GM23338 (cell line): ENCODE data around the gene FRAS1. TPM values are rescaled to one million over a fixed set of nuclear protein-coding genes. Genes with fewer than 3 reads are reported as not detected.
A peak's percentile ranks its signal among the peaks of the same experiment; 100 is the strongest.

Source experiments
- ATAC-seq: fragments of 200-7000 bp; cut with Tn5 transposase; 3 replicates; pipeline ENCODE4 v1.9.1; 2020
- DNase-seq: peaks from one replicate; pipeline ENCODE4 v3.0.0-alpha.2; 2015; ENCODE audit warnings: low spot score
- H2AFZ ChIP-seq: fragments of 200-600 bp; sonication (generic); 2 replicates; pipeline ENCODE4 v1.8.0; 2016; ENCODE audit warnings: antibody characterized with exemption, mild to moderate bottlenecking, moderate library complexity
- H3F3A ChIP-seq: fragments of 200-600 bp; sonication (generic); replicated peaks from 2 replicates; pipeline ENCODE4 v1.8.0; 2017; ENCODE audit warnings: antibody characterized with exemption, mixed run types, low read depth
- H3K27ac ChIP-seq: fragments of 200-600 bp; sonication (generic); 2 replicates; pipeline ENCODE4 v1.6.1; 2016; ENCODE audit warnings: low read depth
- H3K27me3 ChIP-seq: fragments of 200-600 bp; sonication (generic); 2 replicates; pipeline ENCODE4 v1.8.0; 2016; ENCODE audit warnings: mild to moderate bottlenecking, mixed run types, moderate library complexity; ENCODE audit not compliant: insufficient read depth
- H3K36me3 ChIP-seq: fragments of 200-600 bp; sonication (generic); 2 replicates; pipeline ENCODE4 v1.8.0; 2016; ENCODE audit warnings: mild to moderate bottlenecking; ENCODE audit not compliant: insufficient read depth
- H3K4me1 ChIP-seq: fragments of 200-600 bp; sonication (generic); 2 replicates; pipeline ENCODE4 v1.8.0; 2016; ENCODE audit warnings: mild to moderate bottlenecking, moderate library complexity; ENCODE audit not compliant: insufficient read depth
- H3K4me2 ChIP-seq: fragments of 200-600 bp; sonication (generic); 2 replicates; pipeline ENCODE4 v1.7.1; 2017; ENCODE audit warnings: mixed run types
- H3K4me3 ChIP-seq: fragments of 200-600 bp; sonication (generic); 2 replicates; pipeline ENCODE4 v1.6.1; 2016; ENCODE audit warnings: mixed run types
- H3K79me2 ChIP-seq: fragments of 200-600 bp; sonication (generic); replicated peaks from 2 replicates; pipeline ENCODE4 v1.8.0; 2017; ENCODE audit warnings: mild to moderate bottlenecking; ENCODE audit not compliant: insufficient read depth
- H3K9me2 ChIP-seq: fragments of 200-600 bp; sonication (generic); 2 replicates; pipeline ENCODE4 v1.8.0; 2017; ENCODE audit not compliant: insufficient read depth
- H4K20me1 ChIP-seq: fragments of 200-600 bp; sonication (generic); replicated peaks from 2 replicates; pipeline ENCODE4 v1.8.0; 2017; ENCODE audit warnings: mild to moderate bottlenecking; ENCODE audit not compliant: insufficient read depth
- H3K27ac Mint-ChIP-seq: 2 replicates; pipeline ENCODE4 v1.8.0; 2020; ENCODE audit warnings: inconsistent platforms, mild to moderate bottlenecking, moderate library complexity, mixed read lengths
- H3K27me3 Mint-ChIP-seq: 3 replicates; pipeline ENCODE4 v1.8.0; 2022; ENCODE audit warnings: low read depth, mild to moderate bottlenecking, moderate library complexity, mixed read lengths, inconsistent platforms; ENCODE audit not compliant: insufficient read depth, poor library complexity
- H3K36me3 Mint-ChIP-seq: 3 replicates; pipeline ENCODE4 v1.8.0; 2021; ENCODE audit warnings: low read depth, mild to moderate bottlenecking, inconsistent platforms, moderate library complexity, mixed read lengths
- H3K4me1 Mint-ChIP-seq: 3 replicates; pipeline ENCODE4 v1.8.0; 2020; ENCODE audit warnings: mild to moderate bottlenecking, inconsistent platforms, mixed read lengths
- H3K4me3 Mint-ChIP-seq: 3 replicates; pipeline ENCODE4 v1.8.0; 2021; ENCODE audit warnings: moderate library complexity, mild to moderate bottlenecking, inconsistent platforms, mixed read lengths
- H3K9me3 Mint-ChIP-seq: 3 replicates; pipeline ENCODE4 v1.8.0; 2020; ENCODE audit warnings: moderate library complexity, mild to moderate bottlenecking, inconsistent platforms, mixed read lengths
- CREB1 ChIP-seq: fragments of 250-450 bp; sonication (Bioruptor Pico); IDR thresholded peaks from 2 replicates; pipeline ENCODE4 v1.5.0; 2020; ENCODE audit warnings: low read depth, mild to moderate bottlenecking, moderate library complexity
- EZH2 ChIP-seq: fragments of 200-600 bp; sonication (generic); IDR thresholded peaks from one replicate; pipeline ENCODE4 v1.8.0; 2017; ENCODE audit warnings: antibody characterized with exemption, mild to moderate bottlenecking, low read depth; ENCODE audit not compliant: unreplicated experiment
- EZH2phosphoT487 ChIP-seq: fragments of 200-600 bp; sonication (generic); IDR thresholded peaks from one replicate; pipeline ENCODE4 v1.8.1; 2018; ENCODE audit warnings: antibody characterized with exemption; ENCODE audit not compliant: unreplicated experiment
- JUNB ChIP-seq: IDR thresholded peaks from one replicate; pipeline ENCODE4 v1.6.1; 2016; ENCODE audit warnings: antibody characterized with exemption; ENCODE audit not compliant: unreplicated experiment
- NANOG ChIP-seq: IDR thresholded peaks from 2 replicates; pipeline ENCODE4 v1.6.1; 2016; ENCODE audit warnings: antibody characterized with exemption, borderline replicate concordance
- POLR2AphosphoS5 ChIP-seq: IDR thresholded peaks from 2 replicates; pipeline ENCODE4 v1.6.1; 2016; ENCODE audit warnings: antibody characterized with exemption, low read depth
- STAT1 ChIP-seq: IDR thresholded peaks from one replicate; pipeline ENCODE4 v1.6.1; 2016; ENCODE audit warnings: antibody characterized with exemption; ENCODE audit not compliant: unreplicated experiment
- ZNF114 ChIP-seq: fragments of 250-450 bp; sonication (Bioruptor Pico); IDR thresholded peaks from 2 replicates; pipeline ENCODE4 v1.5.0; 2020; ENCODE audit warnings: mild to moderate bottlenecking, moderate library complexity
- ZNF331 ChIP-seq: fragments of 250-450 bp; sonication (Bioruptor Pico); IDR thresholded peaks from 2 replicates; pipeline ENCODE4 v1.5.0; 2020; ENCODE audit warnings: low read depth, mild to moderate bottlenecking, moderate library complexity
- polyA plus RNA-seq: library from polyadenylated mRNA; unstranded; fragments of >200 nt; fragmentation: Nextera tagmentation; extraction: Ambion mirVana; gene quantifications from 2 replicates; pipeline ENCODE4 v1.2.1, GENCODE V29; 2016
- total RNA-seq: library from RNA; depleted of rRNA; stranded (reverse); fragments of >200 nt; shearing (Covaris generic); gene quantifications from 2 replicates; pipeline ENCODE4 v1.2.3, GENCODE V29; 2014
- TF ChIP-seq, protein P1 (sequence below), 2 experiments: fragments of 200-600 bp in 1 of 2; sonication (generic) in 1 of 2; conservative IDR thresholded peaks; 2 replicates each; pipeline versions ENCODE4 v1.5.1 to v1.6.1; 2016 to 2017; ENCODE audit warnings: antibody characterized with exemption in 2 of 2, low read depth in 2 of 2, mild to moderate bottlenecking in 2 of 2, moderate library complexity in 1 of 2
- TF ChIP-seq, protein P2 (sequence below): fragments of 250-450 bp; sonication (Bioruptor Pico); IDR thresholded peaks from 2 replicates; pipeline ENCODE4 v1.5.0; 2020; ENCODE audit warnings: mild to moderate bottlenecking, moderate library complexity
- TF ChIP-seq, protein P3 (sequence below): IDR thresholded peaks from 2 replicates; pipeline ENCODE4 v1.6.1; 2016; ENCODE audit warnings: antibody characterized with exemption
- TF ChIP-seq, protein P4 (sequence below): IDR thresholded peaks from one replicate; pipeline ENCODE4 v1.6.1; 2018; ENCODE audit warnings: antibody characterized with exemption; ENCODE audit not compliant: unreplicated experiment

Gene FRAS1
- total and polyA plus RNA-seq, 2 experiments from 2014 or later, result 12.4 to 108 TPM

DNA sequence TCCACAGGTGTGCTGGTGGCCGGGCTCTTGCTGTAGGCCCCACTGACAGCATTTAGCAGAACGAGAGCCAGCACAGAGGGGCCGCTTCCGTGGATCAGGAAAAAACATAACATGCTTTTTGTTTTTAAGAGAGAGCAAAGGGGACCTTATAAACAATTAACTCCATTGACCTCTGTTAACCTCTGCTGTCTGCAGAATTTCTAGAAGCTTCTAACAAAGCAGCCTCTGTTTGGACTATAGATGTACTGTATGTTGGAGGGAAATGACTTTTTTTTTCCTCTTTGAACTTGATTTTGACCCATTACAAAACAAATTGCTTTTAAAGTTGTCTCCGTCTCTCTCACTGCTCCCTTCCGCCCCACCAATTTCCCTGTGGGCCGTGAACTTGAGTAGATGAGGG lies 210.7 kb downstream of the FRAS1 start:
- H3K79me2 ChIP-seq, result no peaks in the 10 kb centered on the region; the same call in 1 of the 2 replicates
- TF ChIP-seq EZH2 (no peak), POLR2AphosphoS5 (no peak), ZNF331 (CRISPR knock-in tag) (no peak), CREB1 (CRISPR knock-in tag) (no peak), NANOG (no peak), EZH2phosphoT487 (no peak), STAT1 (no peak), JUNB (no peak), ZNF114 (no peak)
- TF ChIP-seq, protein P1, sequence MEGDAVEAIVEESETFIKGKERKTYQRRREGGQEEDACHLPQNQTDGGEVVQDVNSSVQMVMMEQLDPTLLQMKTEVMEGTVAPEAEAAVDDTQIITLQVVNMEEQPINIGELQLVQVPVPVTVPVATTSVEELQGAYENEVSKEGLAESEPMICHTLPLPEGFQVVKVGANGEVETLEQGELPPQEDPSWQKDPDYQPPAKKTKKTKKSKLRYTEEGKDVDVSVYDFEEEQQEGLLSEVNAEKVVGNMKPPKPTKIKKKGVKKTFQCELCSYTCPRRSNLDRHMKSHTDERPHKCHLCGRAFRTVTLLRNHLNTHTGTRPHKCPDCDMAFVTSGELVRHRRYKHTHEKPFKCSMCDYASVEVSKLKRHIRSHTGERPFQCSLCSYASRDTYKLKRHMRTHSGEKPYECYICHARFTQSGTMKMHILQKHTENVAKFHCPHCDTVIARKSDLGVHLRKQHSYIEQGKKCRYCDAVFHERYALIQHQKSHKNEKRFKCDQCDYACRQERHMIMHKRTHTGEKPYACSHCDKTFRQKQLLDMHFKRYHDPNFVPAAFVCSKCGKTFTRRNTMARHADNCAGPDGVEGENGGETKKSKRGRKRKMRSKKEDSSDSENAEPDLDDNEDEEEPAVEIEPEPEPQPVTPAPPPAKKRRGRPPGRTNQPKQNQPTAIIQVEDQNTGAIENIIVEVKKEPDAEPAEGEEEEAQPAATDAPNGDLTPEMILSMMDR (conservative IDR thresholded peaks at IDR 0.05; ENCODE audit: low read depth in 2 of 2), result no peak
- TF ChIP-seq, protein P2, sequence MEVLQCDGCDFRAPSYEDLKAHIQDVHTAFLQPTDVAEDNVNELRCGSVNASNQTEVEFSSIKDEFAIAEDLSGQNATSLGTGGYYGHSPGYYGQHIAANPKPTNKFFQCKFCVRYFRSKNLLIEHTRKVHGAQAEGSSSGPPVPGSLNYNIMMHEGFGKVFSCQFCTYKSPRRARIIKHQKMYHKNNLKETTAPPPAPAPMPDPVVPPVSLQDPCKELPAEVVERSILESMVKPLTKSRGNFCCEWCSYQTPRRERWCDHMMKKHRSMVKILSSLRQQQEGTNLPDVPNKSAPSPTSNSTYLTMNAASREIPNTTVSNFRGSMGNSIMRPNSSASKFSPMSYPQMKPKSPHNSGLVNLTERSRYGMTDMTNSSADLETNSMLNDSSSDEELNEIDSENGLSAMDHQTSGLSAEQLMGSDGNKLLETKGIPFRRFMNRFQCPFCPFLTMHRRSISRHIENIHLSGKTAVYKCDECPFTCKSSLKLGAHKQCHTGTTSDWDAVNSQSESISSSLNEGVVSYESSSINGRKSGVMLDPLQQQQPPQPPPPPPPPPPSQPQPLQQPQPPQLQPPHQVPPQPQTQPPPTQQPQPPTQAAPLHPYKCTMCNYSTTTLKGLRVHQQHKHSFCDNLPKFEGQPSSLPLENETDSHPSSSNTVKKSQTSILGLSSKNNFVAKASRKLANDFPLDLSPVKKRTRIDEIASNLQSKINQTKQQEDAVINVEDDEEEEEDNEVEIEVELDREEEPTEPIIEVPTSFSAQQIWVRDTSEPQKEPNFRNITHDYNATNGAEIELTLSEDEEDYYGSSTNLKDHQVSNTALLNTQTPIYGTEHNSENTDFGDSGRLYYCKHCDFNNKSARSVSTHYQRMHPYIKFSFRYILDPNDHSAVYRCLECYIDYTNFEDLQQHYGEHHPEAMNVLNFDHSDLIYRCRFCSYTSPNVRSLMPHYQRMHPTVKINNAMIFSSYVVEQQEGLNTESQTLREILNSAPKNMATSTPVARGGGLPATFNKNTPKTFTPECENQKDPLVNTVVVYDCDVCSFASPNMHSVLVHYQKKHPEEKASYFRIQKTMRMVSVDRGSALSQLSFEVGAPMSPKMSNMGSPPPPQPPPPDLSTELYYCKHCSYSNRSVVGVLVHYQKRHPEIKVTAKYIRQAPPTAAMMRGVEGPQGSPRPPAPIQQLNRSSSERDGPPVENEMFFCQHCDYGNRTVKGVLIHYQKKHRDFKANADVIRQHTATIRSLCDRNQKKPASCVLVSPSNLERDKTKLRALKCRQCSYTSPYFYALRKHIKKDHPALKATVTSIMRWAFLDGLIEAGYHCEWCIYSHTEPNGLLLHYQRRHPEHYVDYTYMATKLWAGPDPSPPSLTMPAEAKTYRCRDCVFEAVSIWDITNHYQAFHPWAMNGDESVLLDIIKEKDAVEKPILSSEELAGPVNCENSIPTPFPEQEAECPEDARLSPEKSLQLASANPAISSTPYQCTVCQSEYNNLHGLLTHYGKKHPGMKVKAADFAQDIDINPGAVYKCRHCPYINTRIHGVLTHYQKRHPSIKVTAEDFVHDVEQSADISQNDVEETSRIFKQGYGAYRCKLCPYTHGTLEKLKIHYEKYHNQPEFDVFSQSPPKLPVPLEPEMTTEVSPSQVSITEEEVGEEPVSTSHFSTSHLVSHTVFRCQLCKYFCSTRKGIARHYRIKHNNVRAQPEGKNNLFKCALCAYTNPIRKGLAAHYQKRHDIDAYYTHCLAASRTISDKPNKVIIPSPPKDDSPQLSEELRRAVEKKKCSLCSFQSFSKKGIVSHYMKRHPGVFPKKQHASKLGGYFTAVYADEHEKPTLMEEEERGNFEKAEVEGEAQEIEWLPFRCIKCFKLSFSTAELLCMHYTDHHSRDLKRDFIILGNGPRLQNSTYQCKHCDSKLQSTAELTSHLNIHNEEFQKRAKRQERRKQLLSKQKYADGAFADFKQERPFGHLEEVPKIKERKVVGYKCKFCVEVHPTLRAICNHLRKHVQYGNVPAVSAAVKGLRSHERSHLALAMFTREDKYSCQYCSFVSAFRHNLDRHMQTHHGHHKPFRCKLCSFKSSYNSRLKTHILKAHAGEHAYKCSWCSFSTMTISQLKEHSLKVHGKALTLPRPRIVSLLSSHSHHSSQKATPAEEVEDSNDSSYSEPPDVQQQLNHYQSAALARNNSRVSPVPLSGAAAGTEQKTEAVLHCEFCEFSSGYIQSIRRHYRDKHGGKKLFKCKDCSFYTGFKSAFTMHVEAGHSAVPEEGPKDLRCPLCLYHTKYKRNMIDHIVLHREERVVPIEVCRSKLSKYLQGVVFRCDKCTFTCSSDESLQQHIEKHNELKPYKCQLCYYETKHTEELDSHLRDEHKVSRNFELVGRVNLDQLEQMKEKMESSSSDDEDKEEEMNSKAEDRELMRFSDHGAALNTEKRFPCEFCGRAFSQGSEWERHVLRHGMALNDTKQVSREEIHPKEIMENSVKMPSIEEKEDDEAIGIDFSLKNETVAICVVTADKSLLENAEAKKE (CRISPR knock-in tag), result no peak
- TF ChIP-seq, protein P3, sequence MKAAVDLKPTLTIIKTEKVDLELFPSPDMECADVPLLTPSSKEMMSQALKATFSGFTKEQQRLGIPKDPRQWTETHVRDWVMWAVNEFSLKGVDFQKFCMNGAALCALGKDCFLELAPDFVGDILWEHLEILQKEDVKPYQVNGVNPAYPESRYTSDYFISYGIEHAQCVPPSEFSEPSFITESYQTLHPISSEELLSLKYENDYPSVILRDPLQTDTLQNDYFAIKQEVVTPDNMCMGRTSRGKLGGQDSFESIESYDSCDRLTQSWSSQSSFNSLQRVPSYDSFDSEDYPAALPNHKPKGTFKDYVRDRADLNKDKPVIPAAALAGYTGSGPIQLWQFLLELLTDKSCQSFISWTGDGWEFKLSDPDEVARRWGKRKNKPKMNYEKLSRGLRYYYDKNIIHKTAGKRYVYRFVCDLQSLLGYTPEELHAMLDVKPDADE, result no peak
- TF ChIP-seq, protein P4, sequence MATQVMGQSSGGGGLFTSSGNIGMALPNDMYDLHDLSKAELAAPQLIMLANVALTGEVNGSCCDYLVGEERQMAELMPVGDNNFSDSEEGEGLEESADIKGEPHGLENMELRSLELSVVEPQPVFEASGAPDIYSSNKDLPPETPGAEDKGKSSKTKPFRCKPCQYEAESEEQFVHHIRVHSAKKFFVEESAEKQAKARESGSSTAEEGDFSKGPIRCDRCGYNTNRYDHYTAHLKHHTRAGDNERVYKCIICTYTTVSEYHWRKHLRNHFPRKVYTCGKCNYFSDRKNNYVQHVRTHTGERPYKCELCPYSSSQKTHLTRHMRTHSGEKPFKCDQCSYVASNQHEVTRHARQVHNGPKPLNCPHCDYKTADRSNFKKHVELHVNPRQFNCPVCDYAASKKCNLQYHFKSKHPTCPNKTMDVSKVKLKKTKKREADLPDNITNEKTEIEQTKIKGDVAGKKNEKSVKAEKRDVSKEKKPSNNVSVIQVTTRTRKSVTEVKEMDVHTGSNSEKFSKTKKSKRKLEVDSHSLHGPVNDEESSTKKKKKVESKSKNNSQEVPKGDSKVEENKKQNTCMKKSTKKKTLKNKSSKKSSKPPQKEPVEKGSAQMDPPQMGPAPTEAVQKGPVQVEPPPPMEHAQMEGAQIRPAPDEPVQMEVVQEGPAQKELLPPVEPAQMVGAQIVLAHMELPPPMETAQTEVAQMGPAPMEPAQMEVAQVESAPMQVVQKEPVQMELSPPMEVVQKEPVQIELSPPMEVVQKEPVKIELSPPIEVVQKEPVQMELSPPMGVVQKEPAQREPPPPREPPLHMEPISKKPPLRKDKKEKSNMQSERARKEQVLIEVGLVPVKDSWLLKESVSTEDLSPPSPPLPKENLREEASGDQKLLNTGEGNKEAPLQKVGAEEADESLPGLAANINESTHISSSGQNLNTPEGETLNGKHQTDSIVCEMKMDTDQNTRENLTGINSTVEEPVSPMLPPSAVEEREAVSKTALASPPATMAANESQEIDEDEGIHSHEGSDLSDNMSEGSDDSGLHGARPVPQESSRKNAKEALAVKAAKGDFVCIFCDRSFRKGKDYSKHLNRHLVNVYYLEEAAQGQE, result no peak
- DNase-seq (no peak), ATAC-seq (no peak; the same call in 2 of the 3 replicates)
- Mint-ChIP-seq H3K4me1 (peaks cover 4% of the 10 kb centered on the region; the same call in 2 of the 3 replicates), H3K4me3 (no peak overlapping the region), H3K27ac (peak overlapping the region; percentile 22; the same call in 1 of the 2 replicates), H3K9me3 (peaks cover 17% of the 10 kb centered on the region; the same call in 2 of the 3 replicates), H3K27me3 (peaks cover 7% of the 10 kb centered on the region), H3K36me3 (peaks cover 85% of the 10 kb centered on the region)
- H4K20me1 ChIP-seq, result peaks cover 5% of the 10 kb centered on the region; the same call in 1 of the 2 replicates
- H3K36me3 ChIP-seq, result peaks cover 33% of the 10 kb centered on the region
- H3K27ac ChIP-seq, result peak overlapping the region; percentile 79; the same call in 1 of the 2 replicates
- H3F3A ChIP-seq, result no peaks in the 10 kb centered on the region; the same call in 1 of the 2 replicates
- no peaks in the 10 kb centered on the region for H3K27me3 ChIP-seq
- H2AFZ ChIP-seq, result no peak overlapping the region
- no peaks in the 10 kb centered on the region for H3K4me1 ChIP-seq
- no peaks in the 10 kb centered on the region for H3K9me2 ChIP-seq
- H3K4me3 ChIP-seq, result no peak overlapping the region
- no peak overlapping the region for H3K4me2 ChIP-seq
